Activated CD4-positive, alpha-beta memory T cell treated with anti-CD3 and anti-CD28 coated beads, Interleukin-2, amount 10 ng/mL, durations not matched to agents 7 days and 5 days (primary cell): ENCODE data around the gene BAZ1A. TPM values are rescaled to one million over a fixed set of nuclear protein-coding genes. Genes with fewer than 3 reads are reported as not detected.

ENCODE experiments used
- CTCF ChIA-PET: fragments of 350-600 bp; sonication (Branson Sonifier 250); formaldehyde crosslinking; loops from one replicate; lab custom pipeline; 2021; ENCODE audit warnings: antibody characterized with exemption, inconsistent platforms; lab: Charles Lee
- POLR2A ChIA-PET: fragments of 350-600 bp; sonication (Branson Sonifier 250); formaldehyde crosslinking; loops from one replicate; lab custom pipeline; 2021; ENCODE audit warnings: antibody characterized with exemption; lab: Charles Lee
- DNase-seq: peaks from one replicate; pipeline ENCODE4 v3.0.0-alpha.2; 2020
- H3K27ac Mint-ChIP-seq: one replicate; pipeline ENCODE4 v1.8.0; 2021; ENCODE audit warnings: mild to moderate bottlenecking, mixed read lengths
- H3K27me3 Mint-ChIP-seq: one replicate; pipeline ENCODE4 v1.8.0; 2021; ENCODE audit warnings: mixed read lengths
- H3K36me3 Mint-ChIP-seq: one replicate; pipeline ENCODE4 v1.8.0; 2021; ENCODE audit warnings: low read depth, mixed read lengths
- H3K4me1 Mint-ChIP-seq: one replicate; pipeline ENCODE4 v1.8.0; 2021; ENCODE audit warnings: mixed read lengths
- H3K4me3 Mint-ChIP-seq: one replicate; pipeline ENCODE4 v1.8.0; 2021; ENCODE audit warnings: mild to moderate bottlenecking, mixed read lengths
- H3K9me3 Mint-ChIP-seq: one replicate; pipeline ENCODE4 v1.8.0; 2021; ENCODE audit warnings: mixed read lengths
- total RNA-seq, 2 experiments: library from RNA; stranded (reverse); gene quantifications; one replicate each; pipeline ENCODE4 v1.2.3, GENCODE V29; 2021

BAZ1A gene
- total RNA-seq, 2 experiments from 2014 or later, result 49.8 to 53.1 TPM

- CTCF ChIA-PET, result no interaction called here
- Mint-ChIP-seq H3K36me3 (peaks cover 61% of the 10 kb centered on the region), H3K27me3 (no peaks in the 10 kb centered on the region), H3K4me1 (peaks cover 4% of the 10 kb centered on the region), H3K27ac (no peak overlapping the region), H3K4me3 (no peak overlapping the region), H3K9me3 (no peaks in the 10 kb centered on the region)
- DNase-seq, result peak; percentile 17
- POLR2A ChIA-PET, result interaction anchor here (1.2 kb wide), 1 partner anchor 76 kb away, joined by 3 read pairs; no protein-coding TSS in a partner anchor
These were observed 77.2 kb downstream of the BAZ1A start for GRCh38 chr14:34797747-34798583.

- DNase-seq, result no peak
- Mint-ChIP-seq H3K4me3 (no peak overlapping the region), H3K27ac (no peak overlapping the region), H3K27me3 (no peaks in the 10 kb centered on the region), H3K9me3 (no peaks in the 10 kb centered on the region), H3K36me3 (peaks cover 52% of the 10 kb centered on the region), H3K4me1 (peaks cover 4% of the 10 kb centered on the region)
- CTCF ChIA-PET, result no interaction called here
- POLR2A ChIA-PET, result no interaction called here
These were observed 78.3 kb downstream of the BAZ1A start for GRCh38 chr14:34796902-34797301.

DNA sequence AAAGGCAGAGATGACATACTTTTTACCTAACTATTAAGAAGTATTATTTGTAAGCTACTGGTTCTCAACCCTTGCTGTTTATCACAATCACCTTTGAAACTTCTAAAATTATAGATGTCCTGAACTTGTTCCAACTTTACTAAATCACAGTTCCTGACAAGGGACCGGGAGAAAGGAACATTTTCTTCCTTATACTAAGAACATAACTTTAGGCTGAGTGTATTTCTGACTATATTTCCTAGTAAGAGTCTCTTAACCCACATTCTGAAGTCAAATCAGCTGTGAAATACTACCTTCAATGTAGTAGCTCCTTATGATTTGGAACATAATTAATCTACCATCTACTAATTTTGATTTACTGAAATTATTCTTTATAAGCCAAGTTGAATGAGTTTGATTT, 80.2 kb downstream of the BAZ1A start:
- ChIA-PET CTCF (no interaction called here), POLR2A (no interaction called here)
- Mint-ChIP-seq H3K4me3 (no peak overlapping the region), H3K36me3 (peaks cover 51% of the 10 kb centered on the region), H3K9me3 (no peaks in the 10 kb centered on the region), H3K27ac (no peak overlapping the region), H3K27me3 (no peaks in the 10 kb centered on the region), H3K4me1 (peaks cover 4% of the 10 kb centered on the region)
- no peak for DNase-seq

DNA sequence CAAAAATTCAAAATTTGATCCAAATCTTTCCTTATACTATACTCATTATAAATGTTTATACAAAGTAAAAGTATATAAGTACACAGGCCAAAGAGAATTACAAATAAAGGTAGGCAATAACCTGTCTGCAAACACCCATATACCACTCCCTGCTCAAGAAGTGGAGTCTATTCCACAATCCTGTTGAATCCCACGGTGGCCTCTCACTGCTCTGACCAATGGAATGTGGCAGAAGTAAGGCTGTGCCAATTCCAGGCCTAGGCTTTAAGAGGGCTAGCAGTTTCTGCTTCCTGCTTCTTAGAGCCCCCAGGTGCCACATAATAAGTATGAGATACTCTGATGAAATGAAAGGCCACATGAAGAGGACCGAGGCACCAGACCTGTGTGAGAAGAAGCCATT, 80.9 kb downstream of the BAZ1A start:
- H3K4me1 Mint-ChIP-seq, result peaks cover 4% of the 10 kb centered on the region
- no peak for DNase-seq
- H3K27me3 Mint-ChIP-seq, result no peaks in the 10 kb centered on the region
- no peak overlapping the region for H3K27ac Mint-ChIP-seq
- peaks cover 50% of the 10 kb centered on the region for H3K36me3 Mint-ChIP-seq
- no peaks in the 10 kb centered on the region for H3K9me3 Mint-ChIP-seq
- ChIA-PET CTCF (no interaction called here), POLR2A (no interaction called here)
- H3K4me3 Mint-ChIP-seq, result no peak overlapping the region

DNA sequence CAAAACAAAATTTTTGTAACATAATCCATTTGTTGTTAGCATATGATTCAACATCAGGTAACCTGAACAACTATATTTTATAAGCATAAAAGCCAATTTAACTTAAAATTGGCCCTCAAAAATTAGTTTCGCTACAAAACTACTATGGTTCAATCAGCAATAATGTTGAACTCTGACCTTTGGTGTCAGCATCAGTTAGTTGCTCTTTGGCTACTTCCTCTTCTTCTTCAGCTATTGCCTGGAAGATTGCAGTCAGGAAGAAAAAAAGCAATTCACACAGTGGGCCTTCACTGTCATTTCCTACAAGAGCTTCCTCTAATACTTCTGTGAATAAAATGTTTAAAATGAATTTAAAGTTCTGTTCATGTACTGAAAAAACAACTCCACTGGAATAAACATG, 82.6 kb downstream of the BAZ1A start:
- peaks cover 38% of the 10 kb centered on the region for H3K36me3 Mint-ChIP-seq
- ChIA-PET POLR2A (no interaction called here), CTCF (no interaction called here)
- DNase-seq, result no peak
- no peak overlapping the region for H3K4me3 Mint-ChIP-seq
- H3K9me3 Mint-ChIP-seq, result no peaks in the 10 kb centered on the region
- H3K27ac Mint-ChIP-seq, result no peak overlapping the region
- no peaks in the 10 kb centered on the region for H3K27me3 Mint-ChIP-seq
- no peaks in the 10 kb centered on the region for H3K4me1 Mint-ChIP-seq

DNA sequence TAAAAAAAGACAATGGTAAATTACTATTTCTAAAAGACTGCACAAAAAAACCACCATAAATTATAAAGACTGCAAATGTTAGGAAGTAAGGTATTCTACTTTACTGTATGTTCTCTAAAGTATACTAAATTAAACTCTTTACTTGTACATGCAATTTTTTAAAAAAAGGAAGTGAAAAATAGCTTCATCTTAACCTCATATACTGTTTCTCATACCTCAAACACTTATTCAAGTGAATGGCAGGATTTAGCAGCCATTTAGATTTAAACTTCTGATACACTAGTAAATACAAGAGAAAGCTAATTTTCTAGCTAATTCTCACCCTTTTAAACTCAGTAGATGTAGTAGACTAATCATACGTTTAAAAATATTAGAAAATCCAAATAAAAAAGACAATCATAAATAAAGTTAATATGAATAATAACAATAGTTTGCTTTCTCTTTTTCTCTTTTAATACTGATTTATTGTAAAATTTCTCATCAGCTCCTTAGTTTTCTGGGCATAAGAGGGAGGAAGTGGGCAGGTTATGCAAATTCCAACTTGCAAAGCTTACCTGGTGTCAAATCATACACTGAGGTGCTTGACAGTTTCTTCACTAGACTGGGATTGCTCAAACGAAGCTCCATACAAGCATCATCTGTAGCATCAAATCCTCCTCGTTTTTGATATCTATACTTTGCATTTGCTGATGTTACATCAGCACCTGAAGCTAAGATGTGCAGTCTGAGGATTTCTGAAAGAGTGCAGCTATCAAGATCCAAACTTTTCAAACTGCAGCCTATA, 89.7 kb downstream of the BAZ1A start:
- ChIA-PET POLR2A (interaction anchor here (1.0 to 1.2 kb wide), 2 partner anchors 75 to 90 kb away, joined by 3 to 6 read pairs; partner anchors contain the start of gene BAZ1A), CTCF (interaction anchor here (0.7 to 1.3 kb wide), 2 partner anchors 86 to 255 kb away, joined by 3 read pairs; no protein-coding TSS in a partner anchor)

GRCh38 chr14:34782031-34782430, 93.1 kb downstream of the BAZ1A start:
- CTCF ChIA-PET, result no interaction called here
- Mint-ChIP-seq H3K27me3 (no peaks in the 10 kb centered on the region), H3K27ac (no peak overlapping the region), H3K36me3 (peaks cover 61% of the 10 kb centered on the region), H3K9me3 (no peaks in the 10 kb centered on the region), H3K4me3 (no peak overlapping the region), H3K4me1 (peaks cover 17% of the 10 kb centered on the region)
- POLR2A ChIA-PET, result no interaction called here
- no peak for DNase-seq

More for the DNA sequence above, 89.7 kb downstream of the BAZ1A start:
- no peaks in the 10 kb centered on the region for H3K27me3 Mint-ChIP-seq
- peaks cover 16% of the 10 kb centered on the region for H3K4me1 Mint-ChIP-seq
- no peaks in the 10 kb centered on the region for H3K9me3 Mint-ChIP-seq
- no peak for DNase-seq
- H3K4me3 Mint-ChIP-seq, result no peak overlapping the region
- peaks cover 54% of the 10 kb centered on the region for H3K36me3 Mint-ChIP-seq
- no peak overlapping the region for H3K27ac Mint-ChIP-seq

DNA sequence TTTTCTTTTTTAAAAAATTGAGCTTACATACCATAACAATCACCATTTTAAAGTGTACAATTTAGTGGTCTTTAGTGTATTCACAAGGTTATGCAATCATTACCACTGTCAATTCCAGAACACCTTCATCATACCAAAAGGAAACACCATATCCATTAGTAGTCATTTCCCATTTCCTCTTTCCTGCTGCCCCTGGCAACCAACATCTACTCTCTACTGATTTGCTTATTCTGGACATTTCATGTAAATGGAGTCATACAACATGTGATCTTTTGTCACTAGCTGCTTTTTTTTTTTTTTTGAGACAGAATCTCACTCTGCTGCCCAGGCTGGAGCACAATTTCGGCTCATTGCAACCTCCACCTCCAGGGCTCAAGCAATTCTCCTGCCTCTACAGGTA, 93.9 kb downstream of the BAZ1A start:
- ChIA-PET CTCF (no interaction called here), POLR2A (no interaction called here)
- Mint-ChIP-seq H3K9me3 (no peaks in the 10 kb centered on the region), H3K4me3 (no peak overlapping the region), H3K4me1 (peaks cover 15% of the 10 kb centered on the region), H3K36me3 (peaks cover 64% of the 10 kb centered on the region), H3K27ac (no peak overlapping the region), H3K27me3 (no peaks in the 10 kb centered on the region)
- DNase-seq, result no peak

DNA sequence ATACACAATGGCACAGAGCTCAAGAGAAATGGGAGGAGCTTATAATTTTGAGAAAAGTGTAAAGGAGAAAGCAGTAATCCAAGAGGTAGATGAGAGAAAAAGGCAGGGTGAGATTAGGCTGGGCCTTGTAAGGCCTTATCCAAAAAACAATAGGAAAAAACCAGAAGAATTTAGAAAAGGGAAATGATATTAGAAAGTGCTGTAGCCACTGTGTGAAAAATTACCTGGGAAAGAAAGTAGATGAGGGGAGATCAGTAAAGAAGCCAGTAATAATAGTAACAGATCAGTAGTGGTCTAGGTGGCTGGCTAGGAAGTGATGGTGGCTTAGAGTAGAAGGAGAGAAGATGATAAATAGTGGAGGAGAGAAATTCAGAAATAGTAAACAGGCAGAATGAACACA, 94.5 kb downstream of the BAZ1A start:
- Mint-ChIP-seq H3K4me3 (no peak overlapping the region), H3K27ac (no peak overlapping the region), H3K9me3 (no peaks in the 10 kb centered on the region), H3K36me3 (peaks cover 67% of the 10 kb centered on the region), H3K27me3 (no peaks in the 10 kb centered on the region), H3K4me1 (peaks cover 14% of the 10 kb centered on the region)
- ChIA-PET CTCF (no interaction called here), POLR2A (no interaction called here)
- no peak for DNase-seq

- POLR2A ChIA-PET, result no interaction called here
- peaks cover 13% of the 10 kb centered on the region for H3K4me1 Mint-ChIP-seq
- no peaks in the 10 kb centered on the region for H3K27me3 Mint-ChIP-seq
- H3K36me3 Mint-ChIP-seq, result peaks cover 69% of the 10 kb centered on the region
- H3K27ac Mint-ChIP-seq, result no peak overlapping the region
- DNase-seq, result no peak
- H3K4me3 Mint-ChIP-seq, result no peak overlapping the region
- H3K9me3 Mint-ChIP-seq, result no peaks in the 10 kb centered on the region
- CTCF ChIA-PET, result interaction anchor here (0.9 to 1.2 kb wide), 3 partner anchors 13 to 56 kb away, joined by 3 to 4 read pairs (median 3); no protein-coding TSS in a partner anchor
These were observed 96.4 kb downstream of the BAZ1A start for GRCh38 chr14:34778744-34779143.

DNA sequence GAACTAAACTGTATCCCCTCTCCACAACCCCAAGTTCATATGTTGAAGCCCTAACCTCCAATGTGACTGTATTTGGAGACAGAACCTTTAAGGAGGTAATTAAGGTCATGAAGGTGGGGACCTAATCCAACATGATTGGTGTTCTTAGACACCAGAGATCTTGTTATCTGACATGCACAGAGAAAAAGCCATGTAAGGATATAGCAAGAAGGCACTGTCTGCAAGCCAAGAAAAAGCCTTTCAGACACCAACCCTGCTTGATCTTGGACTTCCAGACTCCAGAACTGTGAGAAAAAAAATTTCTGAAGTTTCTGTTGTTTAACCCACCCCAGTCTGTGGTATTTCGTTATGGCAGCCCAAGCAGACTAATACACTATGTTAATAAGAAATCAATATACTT, 98.5 kb downstream of the BAZ1A start:
- Mint-ChIP-seq H3K27ac (no peak overlapping the region), H3K4me1 (peaks cover 8% of the 10 kb centered on the region), H3K9me3 (no peaks in the 10 kb centered on the region), H3K36me3 (peaks cover 63% of the 10 kb centered on the region), H3K27me3 (no peaks in the 10 kb centered on the region), H3K4me3 (no peak overlapping the region)
- ChIA-PET CTCF (no interaction called here), POLR2A (interaction anchor here (1.0 kb wide), 1 partner anchor 71 kb away, joined by 3 read pairs; no protein-coding TSS in a partner anchor)
- DNase-seq, result no peak

DNA sequence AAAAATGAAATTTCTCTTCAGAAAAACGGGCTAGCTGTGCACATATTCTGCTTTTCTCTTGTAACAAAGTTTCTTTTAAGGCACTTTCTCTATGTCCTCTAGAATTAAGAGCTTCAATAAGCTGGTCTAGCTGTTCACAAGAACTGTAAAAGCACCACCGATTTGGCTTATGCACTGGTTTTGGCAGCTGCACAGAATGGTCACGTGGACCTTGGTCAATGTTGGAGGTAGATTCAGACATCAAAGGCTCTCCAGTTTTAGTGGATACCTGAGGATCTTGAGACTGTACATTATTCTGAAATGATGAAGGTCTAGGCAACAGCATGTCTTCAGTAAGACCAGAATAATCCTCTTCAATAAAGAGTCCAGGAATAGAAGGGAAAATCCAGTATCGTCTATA, 99.2 kb downstream of the BAZ1A start:
- DNase-seq, result no peak
- Mint-ChIP-seq H3K27me3 (no peaks in the 10 kb centered on the region), H3K27ac (no peak overlapping the region), H3K36me3 (peaks cover 61% of the 10 kb centered on the region), H3K4me3 (no peak overlapping the region), H3K4me1 (peaks cover 8% of the 10 kb centered on the region), H3K9me3 (no peaks in the 10 kb centered on the region)
- POLR2A ChIA-PET, result no interaction called here
- CTCF ChIA-PET, result no interaction called here

GRCh38 chr14:34775342-34775741, 99.8 kb downstream of the BAZ1A start:
- no peaks in the 10 kb centered on the region for H3K27me3 Mint-ChIP-seq
- peaks cover 3% of the 10 kb centered on the region for H3K4me1 Mint-ChIP-seq
- ChIA-PET POLR2A (no interaction called here), CTCF (no interaction called here)
- no peaks in the 10 kb centered on the region for H3K9me3 Mint-ChIP-seq
- no peak overlapping the region for H3K4me3 Mint-ChIP-seq
- DNase-seq, result no peak
- no peak overlapping the region for H3K27ac Mint-ChIP-seq
- peaks cover 60% of the 10 kb centered on the region for H3K36me3 Mint-ChIP-seq
